GM21529 (cell line): ENCODE data around the gene ABCA8.
"Not testable (repeated sequence)": the region's sequence is repeated elsewhere in the genome, so short reads cannot be mapped to it uniquely, and the experiment has no call there.

Source experiments
- ATAC-seq: cut with Tn5 transposase; IDR thresholded peaks from one replicate; pipeline ENCODE4 v1.9.1; 2021; ENCODE audit not compliant: unreplicated experiment

The ABCA8 gene

GRCh38 chr17:68944435-68945035 lies 10.7 kb downstream of the ABCA8 start:
- ATAC-seq = no peak

GRCh38 chr17:68943812-68944182 lies 11.4 kb downstream of the ABCA8 start:
- not testable (repeated sequence) for ATAC-seq

GRCh38 chr17:68943123-68943811 lies 11.9 kb downstream of the ABCA8 start:
- no peak for ATAC-seq

GRCh38 chr17:68942389-68942788 lies 12.8 kb downstream of the ABCA8 start:
- ATAC-seq = no peak

GRCh38 chr17:68941761-68942160 lies 13.4 kb downstream of the ABCA8 start:
- no peak for ATAC-seq

GRCh38 chr17:68939195-68939594 lies 16.0 kb downstream of the ABCA8 start:
- no peak for ATAC-seq

GRCh38 chr17:68937890-68938514 lies 17.2 kb downstream of the ABCA8 start:
- no peak for ATAC-seq

GRCh38 chr17:68927516-68927915 lies 27.7 kb downstream of the ABCA8 start:
- ATAC-seq = no peak

GRCh38 chr17:68924793-68925720 lies 30.1 kb downstream of the ABCA8 start:
- ATAC-seq = no peak

- ATAC-seq = no peak
Observed at GRCh38 chr17:68910789-68911431, 44.3 kb downstream of the ABCA8 start.

- ATAC-seq = no peak
Observed at GRCh38 chr17:68910251-68910705, 44.9 kb downstream of the ABCA8 start.

GRCh38 chr17:68909066-68909465 lies 46.1 kb downstream of the ABCA8 start:
- peak; percentile 50 for ATAC-seq

- peak; percentile 56 for ATAC-seq
Observed at GRCh38 chr17:68908045-68908444, 47.1 kb downstream of the ABCA8 start.

- no peak for ATAC-seq
Observed at GRCh38 chr17:68906638-68907037, 48.6 kb downstream of the ABCA8 start.

- no peak for ATAC-seq
Observed at GRCh38 chr17:68903286-68903685, 51.9 kb downstream of the ABCA8 start.

GRCh38 chr17:68897557-68897956 lies 57.6 kb downstream of the ABCA8 start:
- ATAC-seq = no peak

GRCh38 chr17:68892658-68893057 lies 62.5 kb downstream of the ABCA8 start:
- ATAC-seq = no peak

- ATAC-seq = no peak
Observed at GRCh38 chr17:68892193-68892592, 63.0 kb downstream of the ABCA8 start.

- ATAC-seq = no peak
Observed at GRCh38 chr17:68886401-68886800, 68.8 kb downstream of the ABCA8 start.

GRCh38 chr17:68884888-68885287 lies 70.3 kb downstream of the ABCA8 start:
- ATAC-seq = no peak
